BE2C (cell line): ENCODE data around the gene S100A2.
A peak's percentile ranks its signal among the peaks of the same experiment; 100 is the strongest.

Source experiments
- DNase-seq: peaks from one replicate; pipeline ENCODE4 v3.0.0-alpha.2; 2020
- H3K27me3 ChIP-seq: fragments of 250-450 bp; sonication (Bioruptor Pico); 2 replicates; pipeline ENCODE4 v1.5.1; 2020; ENCODE audit warnings: mild to moderate bottlenecking
- H3K36me3 ChIP-seq: fragments of 250-450 bp; sonication (Bioruptor Pico); 2 replicates; pipeline ENCODE4 v1.5.1; 2020; ENCODE audit warnings: mild to moderate bottlenecking
- H3K4me1 ChIP-seq: fragments of 250-450 bp; sonication (Bioruptor Pico); 2 replicates; pipeline ENCODE4 v1.5.1; 2020
- H3K4me3 ChIP-seq: 2 replicates; pipeline ENCODE4 v1.5.1; 2011; ENCODE audit warnings: low read depth, low read length
- H3K9me3 ChIP-seq: fragments of 250-450 bp; sonication (Bioruptor Pico); 2 replicates; pipeline ENCODE4 v1.5.1; 2020
- TF ChIP-seq, protein P1 (sequence below): IDR thresholded peaks from 2 replicates; pipeline ENCODE4 v1.5.1; 2012; ENCODE audit warnings: mild to moderate bottlenecking, low read depth, low read length

S100A2 gene

DNA sequence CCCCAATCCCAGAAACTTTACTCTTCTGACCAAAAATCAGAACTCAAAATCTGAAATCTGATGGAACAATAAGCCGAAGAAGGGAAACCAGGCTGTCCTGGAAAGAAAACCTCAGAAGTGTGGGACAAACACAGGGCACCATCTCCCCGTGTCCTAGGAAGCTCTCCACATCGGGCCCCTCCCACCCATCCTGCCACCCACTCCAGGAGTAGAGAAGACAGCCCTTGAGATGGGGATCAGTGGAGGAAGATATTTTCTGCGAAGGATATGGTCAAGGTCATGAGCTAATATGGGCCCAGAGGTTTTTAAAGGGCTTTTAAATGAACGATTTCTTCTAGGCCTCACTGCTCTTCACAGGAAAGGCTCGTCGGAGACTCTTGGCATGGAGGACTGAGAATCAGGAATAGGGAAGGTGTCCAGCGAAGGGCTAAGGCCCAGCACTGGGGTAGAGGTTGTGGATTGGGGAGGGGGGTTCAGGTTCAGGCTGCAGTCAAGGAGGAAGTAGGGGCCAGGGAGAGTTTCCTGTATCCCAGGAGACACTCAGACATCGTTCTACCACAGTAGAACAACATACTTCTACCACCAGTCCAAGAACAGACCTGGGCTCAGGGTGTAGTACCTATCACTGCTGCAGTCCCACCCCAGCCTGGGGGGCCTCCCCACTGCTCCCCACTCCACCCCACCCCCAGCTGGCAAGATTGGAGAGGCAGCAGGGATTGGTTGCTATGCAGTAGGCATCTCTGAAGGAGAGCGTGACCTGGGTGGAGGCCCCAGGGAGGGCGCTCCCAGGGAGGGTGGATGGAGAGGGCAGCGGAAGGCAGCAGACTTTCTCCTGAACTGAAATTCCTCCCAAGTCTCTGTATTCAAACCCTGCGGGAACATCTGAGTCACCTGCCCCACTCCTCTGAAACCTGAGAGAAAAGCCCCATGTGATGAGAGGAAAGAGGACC is 23.7 kb downstream of the S100A2 start:
- H3K36me3 ChIP-seq: no peaks in the 10 kb centered on the region
- no peaks in the 10 kb centered on the region for H3K9me3 ChIP-seq
- TF ChIP-seq, protein P1, sequence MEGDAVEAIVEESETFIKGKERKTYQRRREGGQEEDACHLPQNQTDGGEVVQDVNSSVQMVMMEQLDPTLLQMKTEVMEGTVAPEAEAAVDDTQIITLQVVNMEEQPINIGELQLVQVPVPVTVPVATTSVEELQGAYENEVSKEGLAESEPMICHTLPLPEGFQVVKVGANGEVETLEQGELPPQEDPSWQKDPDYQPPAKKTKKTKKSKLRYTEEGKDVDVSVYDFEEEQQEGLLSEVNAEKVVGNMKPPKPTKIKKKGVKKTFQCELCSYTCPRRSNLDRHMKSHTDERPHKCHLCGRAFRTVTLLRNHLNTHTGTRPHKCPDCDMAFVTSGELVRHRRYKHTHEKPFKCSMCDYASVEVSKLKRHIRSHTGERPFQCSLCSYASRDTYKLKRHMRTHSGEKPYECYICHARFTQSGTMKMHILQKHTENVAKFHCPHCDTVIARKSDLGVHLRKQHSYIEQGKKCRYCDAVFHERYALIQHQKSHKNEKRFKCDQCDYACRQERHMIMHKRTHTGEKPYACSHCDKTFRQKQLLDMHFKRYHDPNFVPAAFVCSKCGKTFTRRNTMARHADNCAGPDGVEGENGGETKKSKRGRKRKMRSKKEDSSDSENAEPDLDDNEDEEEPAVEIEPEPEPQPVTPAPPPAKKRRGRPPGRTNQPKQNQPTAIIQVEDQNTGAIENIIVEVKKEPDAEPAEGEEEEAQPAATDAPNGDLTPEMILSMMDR: no peak
- no peak overlapping the region for H3K4me3 ChIP-seq
- no peak for DNase-seq
- H3K27me3 ChIP-seq: no peaks in the 10 kb centered on the region
- peaks cover 41% of the 10 kb centered on the region for H3K4me1 ChIP-seq

DNA sequence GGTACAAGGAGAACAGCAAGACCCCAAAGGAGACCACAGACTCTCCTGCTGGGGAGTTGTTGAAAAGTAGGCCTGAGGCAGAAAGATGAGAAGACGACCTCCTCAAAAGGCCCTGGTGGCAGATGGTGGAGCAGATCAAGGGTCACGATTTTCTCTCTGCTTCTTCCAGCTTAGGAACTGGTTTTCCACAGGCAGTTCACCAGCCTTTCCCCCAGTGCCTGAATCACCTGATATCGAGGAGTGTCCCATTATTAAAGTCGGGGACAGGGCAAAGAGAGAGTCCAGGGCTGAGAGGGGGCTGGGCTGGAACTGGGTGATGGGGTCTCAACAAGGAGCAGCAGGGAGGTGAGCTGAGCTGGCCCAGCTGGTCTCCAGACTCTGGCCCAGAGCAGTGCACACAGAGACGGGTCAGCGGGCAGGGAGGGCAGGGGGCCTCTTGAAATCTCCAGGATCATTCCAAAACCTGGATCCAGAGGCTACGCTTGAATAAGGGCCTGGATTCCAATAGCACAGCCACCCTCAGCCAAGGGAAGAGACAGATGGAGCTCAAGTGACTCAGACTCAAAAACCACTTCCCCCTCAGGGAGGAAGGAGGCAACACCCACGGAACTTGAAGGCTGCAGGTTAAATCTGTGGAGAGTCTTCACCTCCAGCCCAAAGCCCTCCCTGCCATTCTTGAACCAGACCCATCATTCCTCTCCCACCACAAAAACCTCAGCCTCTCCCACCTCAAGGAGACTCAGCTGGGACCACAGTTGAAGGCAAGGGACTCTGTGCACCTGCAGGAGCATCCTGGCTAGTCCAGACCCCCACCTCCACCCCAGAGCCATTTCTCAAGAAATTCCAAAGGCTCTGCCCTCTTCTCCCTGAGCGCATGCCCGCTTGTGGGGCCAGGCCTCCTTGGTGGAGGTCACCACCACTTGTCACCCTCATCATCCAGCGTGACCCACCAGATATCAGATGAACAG is 25.0 kb downstream of the S100A2 start, which contains the start of gene S100A5:
S100A5 (minus strand) TSS at position 541 of the 968 bp plus-strand sequence. CDS start 743 bp downstream, outside the sequence.
- H3K36me3 ChIP-seq: no peaks in the 10 kb centered on the region
- H3K4me3 ChIP-seq: no peak within 1 kb of the TSS
- no peaks in the 10 kb centered on the region for H3K9me3 ChIP-seq
- no peak for DNase-seq
- no peaks in the 10 kb centered on the region for H3K27me3 ChIP-seq
- TF ChIP-seq, protein P1: no peak
- peaks cover 46% of the 10 kb centered on the region for H3K4me1 ChIP-seq

DNA sequence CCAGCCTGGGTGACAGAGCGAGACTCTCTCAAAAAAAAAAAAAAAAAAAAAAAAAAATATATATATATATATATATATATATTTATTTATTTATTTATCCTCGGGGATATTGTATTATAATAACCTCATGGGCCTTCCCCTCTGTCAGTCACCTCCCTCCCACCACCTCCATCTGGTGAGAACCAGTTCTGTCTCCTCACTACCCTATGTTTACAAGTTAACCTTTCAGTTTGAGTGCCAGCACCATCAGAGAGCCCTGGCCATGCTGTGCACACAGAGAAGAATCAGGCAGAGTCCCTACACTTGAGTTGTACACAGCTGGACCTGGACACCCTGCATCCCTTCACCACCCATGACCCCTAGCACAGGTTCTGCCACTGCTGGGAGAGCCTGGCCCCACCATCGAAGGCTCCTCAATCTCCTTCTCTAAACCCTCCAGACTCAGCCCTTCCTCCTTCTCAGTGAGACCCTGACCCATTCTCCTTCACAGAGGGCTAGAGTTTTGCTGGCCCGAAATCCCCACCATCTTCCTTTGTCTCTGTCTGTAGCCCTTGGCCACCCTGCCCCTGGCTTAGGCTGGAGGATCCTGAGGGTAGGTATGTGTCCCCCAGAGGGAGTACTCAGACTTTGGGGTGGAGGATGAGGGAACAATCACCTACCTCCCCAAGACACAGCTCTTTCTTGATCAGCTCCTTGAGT is 26.1 kb downstream of the S100A2 start:
- DNase-seq: no peak
- peaks cover 37% of the 10 kb centered on the region for H3K4me1 ChIP-seq
- TF ChIP-seq, protein P1: no peak
- no peaks in the 10 kb centered on the region for H3K9me3 ChIP-seq
- H3K36me3 ChIP-seq: no peaks in the 10 kb centered on the region
- no peaks in the 10 kb centered on the region for H3K27me3 ChIP-seq
- no peak overlapping the region for H3K4me3 ChIP-seq

DNA sequence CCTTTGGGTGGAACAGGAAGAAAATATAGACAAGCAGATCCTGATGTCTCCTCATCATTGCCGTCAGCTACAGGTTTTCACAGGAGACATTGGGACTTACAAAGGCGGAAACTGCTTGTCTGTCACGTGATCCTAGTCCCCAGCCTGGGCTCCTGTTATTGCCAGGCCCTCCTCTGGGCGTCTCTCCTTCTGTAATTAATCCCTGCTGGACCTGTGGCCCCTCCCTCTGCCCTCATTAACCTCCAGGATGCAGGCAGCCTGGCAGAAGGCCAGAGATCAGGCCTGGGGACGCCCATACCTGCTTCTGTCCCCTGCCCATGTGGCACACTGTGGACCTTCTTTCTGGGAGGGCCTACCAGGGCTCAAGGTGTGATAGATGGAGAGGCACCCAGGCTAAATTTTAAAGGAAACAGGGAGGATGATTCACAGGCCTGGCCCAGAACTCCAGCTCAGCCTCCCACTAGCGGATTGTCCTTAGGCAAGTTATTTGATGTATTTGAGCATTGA is 27.3 kb downstream of the S100A2 start:
- peak; percentile 82 for DNase-seq
- H3K4me1 ChIP-seq: peaks cover 33% of the 10 kb centered on the region
- H3K4me3 ChIP-seq: no peak overlapping the region
- TF ChIP-seq, protein P1: no peak; the same call in 1 of the 2 replicates
- no peaks in the 10 kb centered on the region for H3K27me3 ChIP-seq
- H3K36me3 ChIP-seq: no peaks in the 10 kb centered on the region
- H3K9me3 ChIP-seq: no peaks in the 10 kb centered on the region

DNA sequence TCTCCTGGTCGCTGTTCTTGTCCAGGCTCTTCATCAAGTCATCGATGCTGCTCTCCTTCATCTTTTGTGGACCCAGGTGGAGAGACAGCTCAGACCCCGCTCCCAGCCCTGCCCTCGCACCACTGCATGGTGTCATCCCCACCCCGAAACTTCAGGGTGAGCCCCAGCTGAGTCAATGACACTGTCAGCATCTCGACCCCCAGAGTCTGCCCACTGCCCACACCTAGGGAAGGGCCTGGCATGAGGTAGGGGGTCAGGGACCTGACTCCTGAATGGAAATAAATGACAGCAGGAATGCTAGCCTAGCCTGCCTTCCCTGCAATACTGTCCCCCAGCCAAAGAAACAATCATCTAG is 28.3 kb downstream of the S100A2 start:
- peaks cover 39% of the 10 kb centered on the region for H3K4me1 ChIP-seq
- H3K9me3 ChIP-seq: no peaks in the 10 kb centered on the region
- DNase-seq: no peak
- no peak overlapping the region for H3K4me3 ChIP-seq
- no peaks in the 10 kb centered on the region for H3K36me3 ChIP-seq
- no peaks in the 10 kb centered on the region for H3K27me3 ChIP-seq
- TF ChIP-seq, protein P1: no peak
